Smooth muscle cell (in vitro differentiated cells): Measurements from ENCODE around the gene ROBO1. TPM values are rescaled to one million over a fixed set of nuclear protein-coding genes. Genes with fewer than 3 reads are reported as not detected.

Experiments
- DNase-seq: peaks from one replicate; lab custom pipeline; 2025; ENCODE audit not compliant: unreplicated experiment; lab: John Stamatoyannopoulos, UW
- H2AFZ ChIP-seq: fragments of 200-600 bp; sonication (generic); 2 replicates; pipeline ENCODE4 v1.6.0; 2016; ENCODE audit warnings: antibody characterized with exemption, low read depth, mild to moderate bottlenecking
- H3F3A ChIP-seq: fragments of 200-600 bp; sonication (generic); 2 replicates; pipeline ENCODE4 v1.6.0; 2017; ENCODE audit warnings: antibody characterized with exemption, low read depth
- H3K27ac ChIP-seq: fragments of 200-600 bp; sonication (generic); 2 replicates; pipeline ENCODE4 v1.5.1; 2016; ENCODE audit warnings: low read depth, mild to moderate bottlenecking
- H3K27me3 ChIP-seq: fragments of 200-600 bp; sonication (generic); 2 replicates; pipeline ENCODE4 v1.6.1; 2016; ENCODE audit warnings: low read depth, mild to moderate bottlenecking
- H3K36me3 ChIP-seq: fragments of 200-600 bp; sonication (generic); 2 replicates; pipeline ENCODE4 v1.5.1; 2016; ENCODE audit warnings: low read depth
- H3K4me1 ChIP-seq: fragments of 200-600 bp; sonication (generic); 2 replicates; pipeline ENCODE4 v1.5.1; 2016; ENCODE audit warnings: low read depth
- H3K4me2 ChIP-seq: fragments of 200-600 bp; sonication (generic); 2 replicates; pipeline ENCODE4 v1.6.0; 2016; ENCODE audit warnings: mild to moderate bottlenecking
- H3K4me3 ChIP-seq: fragments of 200-600 bp; sonication (generic); 2 replicates; pipeline ENCODE4 v1.5.1; 2016; ENCODE audit warnings: mild to moderate bottlenecking
- H3K79me2 ChIP-seq: fragments of 200-600 bp; sonication (generic); 2 replicates; pipeline ENCODE4 v1.6.0; 2016; ENCODE audit warnings: low read depth, mild to moderate bottlenecking
- H3K9ac ChIP-seq: fragments of 200-600 bp; sonication (generic); 2 replicates; pipeline ENCODE4 v1.6.0; 2016; ENCODE audit warnings: low read depth
- H3K9me3 ChIP-seq: fragments of 200-600 bp; sonication (generic); replicated peaks from 2 replicates; pipeline ENCODE4 v1.5.1; 2016; ENCODE audit warnings: low read depth
- H4K20me1 ChIP-seq: fragments of 200-600 bp; sonication (generic); 2 replicates; pipeline ENCODE4 v1.6.0; 2016; ENCODE audit warnings: low read depth
- CTCF ChIP-seq: fragments of 200-600 bp; sonication (generic); IDR thresholded peaks from 2 replicates; pipeline ENCODE4 v1.5.1; 2017; ENCODE audit warnings: borderline replicate concordance, mild to moderate bottlenecking, antibody characterized with exemption; ENCODE audit not compliant: insufficient read depth, poor library complexity, severe bottlenecking
- WGBS: methylation state at CpG from one replicate; pipeline ENCODE4 v1.1.7; 2016; ENCODE audit warnings: low lambda C conversion rate; 5-methylcytosine and 5-hydroxymethylcytosine counted together
- polyA plus RNA-seq: library from polyadenylated mRNA; unstranded; fragments of >200 nt; fragmentation: Nextera tagmentation; extraction: Ambion mirVana; gene quantifications from 2 replicates; pipeline ENCODE4 v1.2.1, GENCODE V29; 2016
- total RNA-seq: library from RNA; depleted of rRNA; stranded (reverse); fragments of >200 nt; gene quantifications from 2 replicates; pipeline ENCODE4 v1.2.3, GENCODE V29; 2014

ROBO1 gene
- total and polyA plus RNA-seq, 2 experiments from 2014 or later, result 30.5 to 79.5 TPM

- no peak overlapping the region for H3K27ac ChIP-seq
- WGBS, result 61% methylated on average over 3 of the region's 3 CpGs
- H3F3A ChIP-seq, result no peaks in the 10 kb centered on the region
- H3K4me2 ChIP-seq, result no peak overlapping the region
- no peak overlapping the region for H2AFZ ChIP-seq
- no peaks in the 10 kb centered on the region for H3K27me3 ChIP-seq
- H3K4me3 ChIP-seq, result no peak overlapping the region
- H3K9ac ChIP-seq, result no peak overlapping the region
- no peaks in the 10 kb centered on the region for H3K36me3 ChIP-seq
- H3K9me3 ChIP-seq, result no peaks in the 10 kb centered on the region
- no peak for TF ChIP-seq CTCF
- DNase-seq, result no peak
- peaks cover 15% of the 10 kb centered on the region for H4K20me1 ChIP-seq
- no peaks in the 10 kb centered on the region for H3K4me1 ChIP-seq
- H3K79me2 ChIP-seq, result peaks cover 13% of the 10 kb centered on the region
These were observed 976.0 kb downstream of the ROBO1 start for GRCh38 chr3:78791753-78792152.

GRCh38 chr3:78788839-78789238, 979.0 kb downstream of the ROBO1 start:
- H3K36me3 ChIP-seq, result no peaks in the 10 kb centered on the region
- peaks cover 27% of the 10 kb centered on the region for H4K20me1 ChIP-seq
- H3K4me2 ChIP-seq, result no peak overlapping the region
- 100% methylated on average over 2 of the region's 2 CpGs for WGBS
- no peak overlapping the region for H3K27ac ChIP-seq
- no peaks in the 10 kb centered on the region for H3K4me1 ChIP-seq
- H2AFZ ChIP-seq, result no peak overlapping the region
- peaks cover 16% of the 10 kb centered on the region for H3K79me2 ChIP-seq
- H3K9ac ChIP-seq, result no peak overlapping the region
- no peaks in the 10 kb centered on the region for H3K9me3 ChIP-seq
- DNase-seq, result no peak
- no peak overlapping the region for H3K4me3 ChIP-seq
- H3F3A ChIP-seq, result no peaks in the 10 kb centered on the region
- no peak for TF ChIP-seq CTCF
- H3K27me3 ChIP-seq, result no peaks in the 10 kb centered on the region

GRCh38 chr3:78785004-78785403, 982.8 kb downstream of the ROBO1 start:
- Histone ChIP-seq H2AFZ (no peak overlapping the region), H3K36me3 (no peaks in the 10 kb centered on the region), H3K27me3 (no peaks in the 10 kb centered on the region), H3K4me1 (no peaks in the 10 kb centered on the region), H4K20me1 (peaks cover 22% of the 10 kb centered on the region), H3K4me3 (no peak overlapping the region), H3K4me2 (no peak overlapping the region), H3K27ac (no peak overlapping the region), H3K79me2 (peaks cover 30% of the 10 kb centered on the region), H3F3A (no peaks in the 10 kb centered on the region), H3K9ac (no peak overlapping the region), H3K9me3 (no peaks in the 10 kb centered on the region)
- TF ChIP-seq CTCF, result no peak
- no peak for DNase-seq
- WGBS, result 71% methylated on average over 1 of the region's 1 CpG

- no peak overlapping the region for H3K4me2 ChIP-seq
- H3K27me3 ChIP-seq, result no peaks in the 10 kb centered on the region
- H3F3A ChIP-seq, result no peaks in the 10 kb centered on the region
- H3K4me3 ChIP-seq, result no peak overlapping the region
- H2AFZ ChIP-seq, result no peak overlapping the region
- no peaks in the 10 kb centered on the region for H3K36me3 ChIP-seq
- no peaks in the 10 kb centered on the region for H3K4me1 ChIP-seq
- DNase-seq, result no peak
- H3K79me2 ChIP-seq, result peaks cover 52% of the 10 kb centered on the region
- no peak for TF ChIP-seq CTCF
- H3K27ac ChIP-seq, result no peak overlapping the region
- no peaks in the 10 kb centered on the region for H3K9me3 ChIP-seq
- peaks cover 22% of the 10 kb centered on the region for H4K20me1 ChIP-seq
- H3K9ac ChIP-seq, result no peak overlapping the region
These were observed 986.4 kb downstream of the ROBO1 start for GRCh38 chr3:78781351-78781750.
